GM12872 (cell line): Measurements from ENCODE around the gene SPATS2.

ENCODE experiments used
- CTCF ChIP-seq: IDR thresholded peaks from 3 replicates; pipeline ENCODE4 v1.5.1; 2011; ENCODE audit warnings: low read depth, mild to moderate bottlenecking, low read length, moderate library complexity; ENCODE audit not compliant: insufficient read depth

SPATS2 gene

GRCh38 chr12:49413796-49414195 is 46.5 kb downstream of the SPATS2 start:
- no peak for TF ChIP-seq CTCF

DNA sequence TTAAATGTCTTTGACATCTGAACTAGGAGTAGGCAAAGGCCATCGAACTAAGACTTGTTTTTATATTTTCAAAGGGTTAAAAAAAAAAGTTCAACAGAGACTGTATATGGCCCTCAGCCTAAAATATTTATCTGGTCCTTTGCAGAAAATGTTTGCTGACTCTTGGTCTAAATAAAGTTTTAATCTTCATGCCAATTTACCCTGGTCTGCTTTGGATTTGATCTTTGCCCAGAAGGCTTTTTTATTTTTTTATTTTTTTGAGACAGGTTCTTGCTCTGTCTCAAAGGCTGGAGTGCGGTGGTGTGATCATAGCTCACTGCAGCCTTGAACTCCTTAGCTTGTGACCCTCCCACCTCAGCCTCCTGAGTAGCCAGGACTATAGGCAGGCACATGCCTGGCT is 47.1 kb downstream of the SPATS2 start:
- no peak for TF ChIP-seq CTCF

- no peak for TF ChIP-seq CTCF
Measured at GRCh38 chr12:49415521-49415970, 48.3 kb downstream of the SPATS2 start.

- TF ChIP-seq CTCF, result no peak
Measured at GRCh38 chr12:49416892-49417291, 49.6 kb downstream of the SPATS2 start.

DNA sequence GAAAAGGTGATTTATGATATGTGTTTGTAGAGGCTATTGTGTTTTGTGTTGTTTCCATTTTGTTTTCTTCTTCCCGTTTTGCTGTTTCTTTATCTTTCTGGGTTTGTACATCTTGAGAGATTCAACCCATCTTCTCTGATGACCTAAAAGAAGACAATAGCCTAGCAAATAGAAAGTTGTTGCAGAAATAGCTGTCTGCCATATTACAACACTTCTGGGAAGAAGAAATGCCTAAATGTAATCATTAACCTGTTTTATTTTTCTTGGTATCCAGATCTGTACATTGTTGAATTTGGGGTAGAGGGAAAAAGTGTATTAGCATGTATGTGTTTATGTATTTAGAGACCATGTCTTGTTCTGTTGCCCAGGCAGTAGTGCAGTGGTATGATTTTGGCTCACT is 50.3 kb downstream of the SPATS2 start:
- no peak for TF ChIP-seq CTCF

- no peak for TF ChIP-seq CTCF
Measured at GRCh38 chr12:49420556-49420955, 53.3 kb downstream of the SPATS2 start.

DNA sequence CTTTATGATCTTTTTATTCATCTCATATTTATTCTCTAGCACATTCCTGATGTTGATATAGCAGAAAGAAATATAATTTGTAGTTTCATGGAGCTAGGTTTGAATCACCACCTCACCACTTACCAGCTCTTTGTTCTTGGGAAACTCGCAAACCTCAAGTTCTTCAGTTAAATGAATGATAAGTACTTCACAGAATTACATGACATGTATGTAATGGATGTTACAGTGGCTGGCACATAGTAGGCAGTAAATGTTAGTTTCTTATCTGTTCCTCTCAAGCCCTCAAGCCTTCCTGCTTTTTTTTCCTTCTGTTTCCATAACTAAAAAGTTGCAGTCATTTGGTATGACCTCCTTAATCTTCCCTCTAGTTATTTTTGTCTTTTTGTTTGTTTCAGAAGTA is 54.9 kb downstream of the SPATS2 start:
- TF ChIP-seq CTCF, result no peak

DNA sequence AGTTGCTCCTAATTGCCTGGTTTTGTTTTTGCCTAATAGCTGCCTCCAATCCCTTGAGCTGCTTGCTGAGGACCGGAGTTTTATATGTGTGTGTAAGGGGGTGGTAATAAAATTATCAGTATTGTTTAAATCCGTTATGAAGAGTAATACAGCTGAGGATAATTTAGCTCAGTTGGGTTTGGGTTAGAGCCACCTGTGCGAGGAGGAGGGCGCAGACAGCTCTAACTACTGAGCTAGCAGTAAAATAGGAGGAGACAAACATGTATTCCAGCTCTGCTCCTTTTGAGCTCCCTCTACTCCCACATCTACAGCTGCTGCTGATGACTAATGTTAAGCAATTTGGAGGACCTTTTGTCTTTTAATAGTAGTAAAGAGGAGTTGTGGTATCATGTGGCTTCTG is 61.5 kb downstream of the SPATS2 start:
- no peak for TF ChIP-seq CTCF
